Measurements from ENCODE around the gene IRGM. TPM values are rescaled to one million over a fixed set of nuclear protein-coding genes. Genes with fewer than 3 reads are reported as not detected.

IRGM gene
- total RNA-seq, 1 donor from 2014 or later, result 0.98 TPM

GRCh38 chr5:150860246-150860821, 14.0 kb downstream of the IRGM start:
- H3K36me3 ChIP-seq, result no peaks in the 10 kb centered on the region
- no peak overlapping the region for H3K27ac ChIP-seq
- H3K4me3 ChIP-seq, result no peak overlapping the region
- no peaks in the 10 kb centered on the region for H3K27me3 ChIP-seq
- H3K4me1 ChIP-seq, result no peaks in the 10 kb centered on the region
- H3K9me3 ChIP-seq, result no peaks in the 10 kb centered on the region
- intact Hi-C loops (cut with DNase I), result no loop called here
- DNase-seq (ENCODE audit: extremely low spot score in 2 of 2), result no peak
- no peak for TF ChIP-seq POLR2A (IDR thresholded peaks at IDR 0.05)
- TF ChIP-seq POLR2AphosphoS5 (IDR thresholded peaks at IDR 0.05; ENCODE audit: insufficient read depth in 1 of 2, low read depth in 1 of 2), result no peak
- no peak for TF ChIP-seq CTCF (IDR thresholded peaks at IDR 0.05)

GRCh38 chr5:150862070-150862469, 15.7 kb downstream of the IRGM start:
- Histone ChIP-seq H3K27ac (no peak overlapping the region), H3K36me3 (no peaks in the 10 kb centered on the region), H3K4me1 (no peaks in the 10 kb centered on the region), H3K9me3 (peaks cover 1% of the 10 kb centered on the region), H3K4me3 (no peak overlapping the region), H3K27me3 (no peaks in the 10 kb centered on the region)
- intact Hi-C loops (cut with DNase I), result no loop called here
- DNase-seq (ENCODE audit: extremely low spot score in 2 of 2), result no peak
- TF ChIP-seq POLR2A (IDR thresholded peaks at IDR 0.05) (no peak), POLR2AphosphoS5 (IDR thresholded peaks at IDR 0.05; ENCODE audit: insufficient read depth in 1 of 2, low read depth in 1 of 2) (no peak), CTCF (IDR thresholded peaks at IDR 0.05) (no peak)

GRCh38 chr5:150879358-150879757, 33.0 kb downstream of the IRGM start:
- Histone ChIP-seq H3K27ac (no peak overlapping the region), H3K27me3 (no peaks in the 10 kb centered on the region), H3K4me1 (no peaks in the 10 kb centered on the region), H3K9me3 (no peaks in the 10 kb centered on the region), H3K36me3 (no peaks in the 10 kb centered on the region), H3K4me3 (no peak overlapping the region)
- DNase-seq (ENCODE audit: extremely low spot score in 2 of 2), result no peak
- intact Hi-C loops (cut with DNase I), result no loop called here
- TF ChIP-seq POLR2A (IDR thresholded peaks at IDR 0.05), result no peak
- no peak for TF ChIP-seq POLR2AphosphoS5 (IDR thresholded peaks at IDR 0.05; ENCODE audit: insufficient read depth in 1 of 2, low read depth in 1 of 2)
- TF ChIP-seq CTCF (IDR thresholded peaks at IDR 0.05), result no peak

- Histone ChIP-seq H3K4me3 (no peak overlapping the region), H3K27ac (no peak overlapping the region), H3K27me3 (no peaks in the 10 kb centered on the region), H3K9me3 (peaks cover 82% of the 10 kb centered on the region), H3K36me3 (peaks cover 0 to 53% of the 10 kb centered on the region in 2 donors), H3K4me1 (no peaks in the 10 kb centered on the region)
- intact Hi-C loops (cut with DNase I), result no loop called here
- TF ChIP-seq POLR2A (IDR thresholded peaks at IDR 0.05) (no peak), POLR2AphosphoS5 (IDR thresholded peaks at IDR 0.05; ENCODE audit: insufficient read depth in 1 of 2, low read depth in 1 of 2) (no peak), CTCF (IDR thresholded peaks at IDR 0.05) (no peak)
- no peak for DNase-seq (ENCODE audit: extremely low spot score in 2 of 2)
Measured at GRCh38 chr5:150895431-150896428, 49.4 kb downstream of the IRGM start.

Other genes with a start within 250 kb of the IRGM start
- 16.7 TPM for gene SYNPO, start 205.9 kb upstream of the IRGM start, total RNA-seq
- not detected for gene MYOZ3, start 185.3 kb upstream of the IRGM start, total RNA-seq
- gene RBM22, start 145.5 kb upstream of the IRGM start, total RNA-seq, result 30.2 TPM
- gene DCTN4, start 87.5 kb upstream of the IRGM start, total RNA-seq, result 51.3 TPM
- gene SMIM3, start 67.8 kb upstream of the IRGM start, total RNA-seq, result 46.7 TPM
- 2.7 TPM for gene ZNF300, start 58.5 kb downstream of the IRGM start, total RNA-seq
- 3,069 TPM for gene GPX3, start 174.1 kb downstream of the IRGM start, total RNA-seq
- gene TNIP1, start 234.5 kb downstream of the IRGM start, total RNA-seq, result 92.6 TPM

Data from vagina (tissue), 2 donors.